Endothelial cell of umbilical vein (primary cell): ENCODE data around the gene PLAGL2. TPM values are rescaled to one million over a fixed set of nuclear protein-coding genes. Genes with fewer than 3 reads are reported as not detected.

Source experiments
- BruUV-seq: library from RNA; stranded (reverse); fragments of 400-500 nt; replicated peaks from 2 replicates; lab custom pipeline; 2021; lab: Mats Ljungman, UMichigan
- CTCF ChIA-PET: fragments of 300-600, 350-600 bp; sonication (Branson Sonifier 250); formaldehyde crosslinking; loops from one replicate; lab custom pipeline; 2021; ENCODE audit warnings: antibody characterized with exemption, inconsistent platforms; lab: Charles Lee
- POLR2A ChIA-PET: fragments of 300-600, 350-600 bp; sonication (Branson Sonifier 250); formaldehyde crosslinking; loops from one replicate; lab custom pipeline; 2021; ENCODE audit warnings: antibody characterized with exemption, inconsistent platforms; lab: Charles Lee
- DNase-seq: peaks from one replicate; pipeline ENCODE4 v3.0.0-alpha.2; 2011; ENCODE audit warnings: low read depth, low spot score
- FAIRE-seq: peaks from 2 replicates; lab custom pipeline; 2011; peaks lifted over from hg19 to GRCh38; lab: Jason Lieb, UNC
- H2AFZ ChIP-seq: 2 replicates; pipeline ENCODE4 v1.6.0; 2012; ENCODE audit warnings: low read depth, low read length, control low read depth, inconsistent platforms
- H3K27ac ChIP-seq: 2 replicates; pipeline ENCODE4 v1.5.1; 2011; ENCODE audit warnings: low read depth, mild to moderate bottlenecking, control low read depth, low read length, moderate library complexity; ENCODE audit not compliant: insufficient read depth
- H3K27me3 ChIP-seq, 2 experiments: 2 replicates each; pipeline versions ENCODE4 v1.6.0 to v1.6.1; 2011; ENCODE audit warnings: low read length in 2 of 2, mixed read lengths in 1 of 2; ENCODE audit not compliant: control insufficient read depth in 2 of 2, insufficient read depth in 2 of 2
- H3K36me3 ChIP-seq, 2 experiments: 2 replicates in 1 of 2; 3 replicates in 1 of 2; pipeline ENCODE4 v1.5.1; 2011; ENCODE audit warnings: low read length in 2 of 2, mild to moderate bottlenecking in 1 of 2, moderate library complexity in 1 of 2; ENCODE audit not compliant: control insufficient read depth in 2 of 2, insufficient read depth in 2 of 2; ENCODE audit errors: extremely low read depth in 1 of 2
- H3K4me1 ChIP-seq: 3 replicates; pipeline ENCODE4 v1.5.1; 2011; ENCODE audit warnings: mild to moderate bottlenecking, low read length; ENCODE audit not compliant: control insufficient read depth, insufficient read depth; ENCODE audit errors: extremely low read depth
- H3K4me2 ChIP-seq: 2 replicates; pipeline ENCODE4 v1.6.1; 2011; ENCODE audit warnings: low read length, control low read depth, mixed read lengths; ENCODE audit not compliant: insufficient read depth
- H3K4me3 ChIP-seq, 3 experiments: fragments of 200-600 bp in 1 of 3; sonication (generic), shearing (Covaris generic) in 1 of 3; replicated peaks in 1 of 3; 2 replicates each; pipeline ENCODE4 v1.5.1; 2011 to 2016; ENCODE audit warnings: control low read depth in 3 of 3, low read length in 3 of 3, mild to moderate bottlenecking in 2 of 3, inconsistent platforms in 1 of 3, low read depth in 1 of 3, moderate library complexity in 1 of 3; ENCODE audit not compliant: insufficient read depth in 1 of 3
- H3K79me2 ChIP-seq: 2 replicates; pipeline ENCODE4 v1.6.0; 2012; ENCODE audit warnings: low read length, inconsistent platforms; ENCODE audit not compliant: control insufficient read depth, insufficient read depth
- H3K9ac ChIP-seq: replicated peaks from 2 replicates; pipeline ENCODE3; 2011; ENCODE audit warnings: low read length, control low read depth; ENCODE audit not compliant: insufficient read depth; ENCODE audit errors: extremely low read depth
- H3K9me1 ChIP-seq: replicated peaks from 3 replicates; pipeline ENCODE4 v1.6.0; 2011; ENCODE audit warnings: mild to moderate bottlenecking, low read length; ENCODE audit not compliant: control insufficient read depth, insufficient read depth; ENCODE audit errors: extremely low read depth
- H3K9me3 ChIP-seq: replicated peaks from 2 replicates; pipeline ENCODE4 v1.5.1; 2012; ENCODE audit warnings: low read length, inconsistent platforms; ENCODE audit not compliant: control insufficient read depth, insufficient read depth
- H4K20me1 ChIP-seq: replicated peaks from 2 replicates; pipeline ENCODE3; 2011; ENCODE audit warnings: mild to moderate bottlenecking, low read length; ENCODE audit not compliant: control insufficient read depth, insufficient read depth; ENCODE audit errors: extremely low read depth
- EZH2 ChIP-seq: IDR thresholded peaks from 2 replicates; pipeline ENCODE4 v1.6.1; 2012; ENCODE audit warnings: borderline replicate concordance, low read depth, mild to moderate bottlenecking, moderate library complexity, low read length, inconsistent platforms; ENCODE audit not compliant: severe bottlenecking
- FOS ChIP-seq: IDR thresholded peaks from 2 replicates; pipeline ENCODE4 v1.6.1; 2011; ENCODE audit warnings: mild to moderate bottlenecking, low read length, moderate library complexity, borderline replicate concordance; ENCODE audit not compliant: insufficient read depth
- GATA2 ChIP-seq: IDR thresholded peaks from 2 replicates; pipeline ENCODE4 v1.7.0; 2011; ENCODE audit warnings: low read depth, mild to moderate bottlenecking, moderate library complexity, mixed read lengths, low read length; ENCODE audit not compliant: insufficient read length, insufficient read depth
- JUN ChIP-seq: IDR thresholded peaks from 2 replicates; pipeline ENCODE4 v1.6.1; 2011; ENCODE audit warnings: borderline replicate concordance, low read depth; ENCODE audit not compliant: insufficient read length, insufficient read depth
- MYC ChIP-seq: IDR thresholded peaks from one replicate; pipeline ENCODE4 v1.6.1; 2011; ENCODE audit warnings: mild to moderate bottlenecking, low read depth, low read length
- POLR2A ChIP-seq: IDR thresholded peaks from 2 replicates; pipeline ENCODE4 v1.6.1; 2012; ENCODE audit warnings: low read depth, mild to moderate bottlenecking, control low read depth, low read length
- POLR2AphosphoS5 ChIP-seq: IDR thresholded peaks from 2 replicates; pipeline ENCODE4 v1.6.1; 2012; ENCODE audit warnings: low read depth, mild to moderate bottlenecking, control low read depth, low read length, moderate library complexity; ENCODE audit not compliant: insufficient read depth
- dilution Hi-C: fragments of 300-500 bp; cut with MboI; formaldehyde crosslinking; loops from one replicate; pipeline ENCODE4 v1.15.0; 2019; ENCODE audit warnings: low sequenced_read_pairs; ENCODE audit not compliant: extremely low pct_ligation_motif_present
- intact Hi-C: fragments of 100-400 bp; cut with micrococcal nuclease; formaldehyde crosslinking; loops from one replicate; pipeline ENCODE4 v1.10.0; 2022
- polyA plus RNA-seq, 4 experiments: library from polyadenylated mRNA; depleted of rRNA in 3 of 4; stranded (reverse) in 3 of 4; unstranded in 1 of 4; fragments of >200 nt; gene quantifications; 2 replicates each; pipeline versions ENCODE4 v1.2.1 to v1.2.3, GENCODE V29; 2011 to 2012; ENCODE audit warnings: missing spikeins in 1 of 4
- total RNA-seq: library from RNA; stranded (reverse); gene quantifications from 2 replicates; pipeline ENCODE4 v1.2.3, GENCODE V29; 2021
- TF ChIP-seq, protein P1 (sequence below), 2 donors: IDR thresholded peaks; 1 replicate in 1 of 2; 2 replicates in 1 of 2; pipeline ENCODE4 v1.5.1; 2011; ENCODE audit warnings: low read length in 2 of 2, mild to moderate bottlenecking in 2 of 2, moderate library complexity in 2 of 2, control low read depth in 1 of 2, inconsistent platforms in 1 of 2, low read depth in 1 of 2; ENCODE audit not compliant: insufficient read depth in 1 of 2; ENCODE audit errors: extremely low read depth in 1 of 2
- TF ChIP-seq, protein P2 (sequence below): IDR thresholded peaks from 2 replicates; pipeline ENCODE4 v1.6.1; 2011; ENCODE audit not compliant: insufficient read depth, insufficient read length

Gene PLAGL2
- total and polyA plus RNA-seq, 2 donors (not counting 3 experiments of a cell fraction or from before 2014, with no cell fraction given): 8.2 to 15.2 TPM

DNA sequence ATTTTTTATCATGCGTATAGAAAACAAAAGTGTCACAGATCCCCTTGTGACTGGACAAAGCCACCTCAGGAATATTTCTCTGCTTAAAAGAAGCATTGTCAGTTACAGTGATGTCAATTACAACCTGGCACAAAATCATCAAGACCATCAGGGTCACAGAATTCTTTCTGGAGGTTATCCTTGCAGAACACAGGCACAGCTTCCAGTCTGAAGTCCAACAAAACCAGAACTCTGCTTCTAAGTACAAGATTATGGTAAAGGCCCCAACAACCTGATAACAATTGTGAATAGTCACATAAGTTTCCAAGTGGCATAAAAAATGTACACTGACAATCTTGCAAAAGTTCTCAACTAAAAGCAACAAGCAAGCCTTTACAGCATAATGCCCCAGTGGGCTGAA is 21.0 kb downstream of the PLAGL2 start:
- Histone ChIP-seq H3K36me3 (peaks cover 0 to under 1% of the 10 kb centered on the region in 2 experiments), H3K27ac (no peak overlapping the region), H3K9ac (no peak overlapping the region), H2AFZ (no peak overlapping the region), H3K9me3 (no peaks in the 10 kb centered on the region), H3K9me1 (no peaks in the 10 kb centered on the region), H4K20me1 (no peaks in the 10 kb centered on the region), H3K79me2 (no peaks in the 10 kb centered on the region), H3K4me3 (no peak overlapping the region), H3K4me2 (no peak overlapping the region), H3K4me1 (peaks cover 9% of the 10 kb centered on the region), H3K27me3 (no peaks in the 10 kb centered on the region)
- no peak for FAIRE-seq
- DNase-seq: no peak
- BruUV-seq: no TSS peak
- POLR2A ChIA-PET: no interaction called here
- intact Hi-C loops (no loop called here), dilution Hi-C loops (no loop called here)
- CTCF ChIA-PET: no interaction called here
- no peak for TF ChIP-seq EZH2
- no peak for TF ChIP-seq FOS
- no peak for TF ChIP-seq GATA2
- TF ChIP-seq MYC: no peak
- TF ChIP-seq, protein P1, sequence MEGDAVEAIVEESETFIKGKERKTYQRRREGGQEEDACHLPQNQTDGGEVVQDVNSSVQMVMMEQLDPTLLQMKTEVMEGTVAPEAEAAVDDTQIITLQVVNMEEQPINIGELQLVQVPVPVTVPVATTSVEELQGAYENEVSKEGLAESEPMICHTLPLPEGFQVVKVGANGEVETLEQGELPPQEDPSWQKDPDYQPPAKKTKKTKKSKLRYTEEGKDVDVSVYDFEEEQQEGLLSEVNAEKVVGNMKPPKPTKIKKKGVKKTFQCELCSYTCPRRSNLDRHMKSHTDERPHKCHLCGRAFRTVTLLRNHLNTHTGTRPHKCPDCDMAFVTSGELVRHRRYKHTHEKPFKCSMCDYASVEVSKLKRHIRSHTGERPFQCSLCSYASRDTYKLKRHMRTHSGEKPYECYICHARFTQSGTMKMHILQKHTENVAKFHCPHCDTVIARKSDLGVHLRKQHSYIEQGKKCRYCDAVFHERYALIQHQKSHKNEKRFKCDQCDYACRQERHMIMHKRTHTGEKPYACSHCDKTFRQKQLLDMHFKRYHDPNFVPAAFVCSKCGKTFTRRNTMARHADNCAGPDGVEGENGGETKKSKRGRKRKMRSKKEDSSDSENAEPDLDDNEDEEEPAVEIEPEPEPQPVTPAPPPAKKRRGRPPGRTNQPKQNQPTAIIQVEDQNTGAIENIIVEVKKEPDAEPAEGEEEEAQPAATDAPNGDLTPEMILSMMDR (IDR thresholded peaks at IDR 0.05; ENCODE audit: extremely low read depth in 1 of 2, insufficient read depth in 1 of 2, low read depth in 1 of 2, low read length in 2 of 2): no peak
- TF ChIP-seq, protein P2, sequence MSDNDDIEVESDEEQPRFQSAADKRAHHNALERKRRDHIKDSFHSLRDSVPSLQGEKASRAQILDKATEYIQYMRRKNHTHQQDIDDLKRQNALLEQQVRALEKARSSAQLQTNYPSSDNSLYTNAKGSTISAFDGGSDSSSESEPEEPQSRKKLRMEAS: no peak
- TF ChIP-seq POLR2A: no peak
- TF ChIP-seq JUN: no peak
- no peak for TF ChIP-seq POLR2AphosphoS5
